HG03097 (cell line): ENCODE measurements around the gene SERPINA9.
"Not testable (repeated sequence)": the region's sequence is repeated elsewhere in the genome, so short reads cannot be mapped to it uniquely, and the experiment has no call there.

Source experiments
- ATAC-seq: cut with Tn5 transposase; IDR thresholded peaks from one replicate; pipeline ENCODE4 v1.9.1; 2021; ENCODE audit not compliant: unreplicated experiment, low FRiP score

The SERPINA9 gene

GRCh38 chr14:94476023-94476422 is at the start of gene SERPINA9:
Gene SERPINA9, minus strand, starts transcription at chr14:94476197. Its CDS starts 6,357 bp downstream, at chr14:94469840.
- ATAC-seq, result no peak

GRCh38 chr14:94524093-94524492 is 48.1 kb upstream of the SERPINA9 start:
- no peak for ATAC-seq

GRCh38 chr14:94523265-94523664 is 47.3 kb upstream of the SERPINA9 start:
- ATAC-seq, result no peak

- no peak for ATAC-seq
These were observed 46.2 kb upstream of the SERPINA9 start for GRCh38 chr14:94522115-94522724.

GRCh38 chr14:94521375-94522114 is 45.5 kb upstream of the SERPINA9 start:
- no peak for ATAC-seq

- ATAC-seq, result no peak
These were observed 41.8 kb upstream of the SERPINA9 start for GRCh38 chr14:94517641-94518257.

GRCh38 chr14:94517248-94517640 is 41.2 kb upstream of the SERPINA9 start:
- ATAC-seq, result no peak

- no peak for ATAC-seq
These were observed 39.9 kb upstream of the SERPINA9 start for GRCh38 chr14:94515856-94516255.

- no peak for ATAC-seq
These were observed 39.4 kb upstream of the SERPINA9 start for GRCh38 chr14:94515426-94515825.

GRCh38 chr14:94514351-94514750 is 38.4 kb upstream of the SERPINA9 start:
- ATAC-seq, result no peak

GRCh38 chr14:94510481-94510880 is 34.5 kb upstream of the SERPINA9 start:
- not testable (repeated sequence) for ATAC-seq

- no peak for ATAC-seq
These were observed 33.4 kb upstream of the SERPINA9 start, which contains the start of gene SERPINA12 for GRCh38 chr14:94509356-94509755. Gene SERPINA12, minus strand, starts transcription at chr14:94509469. Its CDS starts 11,072 bp downstream, at chr14:94498397.

- ATAC-seq, result no peak
These were observed 29.6 kb upstream of the SERPINA9 start for GRCh38 chr14:94505641-94506040.

GRCh38 chr14:94505206-94505605 is 29.2 kb upstream of the SERPINA9 start:
- ATAC-seq, result no peak

- no peak for ATAC-seq
These were observed 25.9 kb upstream of the SERPINA9 start for GRCh38 chr14:94501588-94502516.

GRCh38 chr14:94500264-94500663 is 24.3 kb upstream of the SERPINA9 start:
- ATAC-seq, result no peak

- ATAC-seq, result no peak
These were observed 23.7 kb upstream of the SERPINA9 start for GRCh38 chr14:94499673-94500072.

- ATAC-seq, result no peak
These were observed 22.2 kb upstream of the SERPINA9 start for GRCh38 chr14:94498215-94498614.

- no peak for ATAC-seq
These were observed 18.1 kb upstream of the SERPINA9 start for GRCh38 chr14:94494085-94494484.

- no peak for ATAC-seq
These were observed 15.5 kb upstream of the SERPINA9 start for GRCh38 chr14:94491511-94491910.

- ATAC-seq, result no peak
These were observed 13.3 kb upstream of the SERPINA9 start for GRCh38 chr14:94489336-94489735.
